ENCODE measurements around the gene NCR3LG1. TPM values are rescaled to one million over a fixed set of nuclear protein-coding genes. Genes with fewer than 3 reads are reported as not detected.

Gene NCR3LG1
- total RNA-seq, 1 experiment from 2014 or later: 1.4 TPM

GRCh38 chr11:17347676-17348075 is 3.9 kb upstream of the NCR3LG1 start:
- Histone ChIP-seq H2BK20ac (ENCODE audit: low read depth, low read length, poor library complexity, severe bottlenecking) (no peak overlapping the region), H3K27ac (ENCODE audit: insufficient read length, low read depth, low read length) (no peak overlapping the region), H3K23me2 (ENCODE audit: insufficient read length, low read depth, low read length, poor library complexity, severe bottlenecking) (peaks cover 12% of the 10 kb centered on the region), H2AFZ (ENCODE audit: low read length) (no peak overlapping the region), H3K4me2 (ENCODE audit: insufficient read depth, insufficient read length, low read length) (no peak overlapping the region), H4K8ac (replicated peaks; ENCODE audit: insufficient read length, low read depth, low read length) (no peak overlapping the region), H3K27me3 (ENCODE audit: insufficient read depth, low read length) (peaks cover 15% of the 10 kb centered on the region), H3K9ac (ENCODE audit: extremely low read depth, insufficient read length, low read length) (no peak overlapping the region), H3T11ph (ENCODE audit: low read length) (no peak overlapping the region), H3K4me1 (ENCODE audit: insufficient read depth, low read length) (no peaks in the 10 kb centered on the region), H3K4ac (ENCODE audit: low read depth, low read length) (no peak overlapping the region), H3K79me1 (ENCODE audit: insufficient read depth, low read depth, low read length, poor library complexity, severe bottlenecking) (no peaks in the 10 kb centered on the region), H4K91ac (ENCODE audit: insufficient read length, low read depth, low read length) (no peak overlapping the region), H3K23ac (ENCODE audit: insufficient read length, low read depth, low read length) (no peak overlapping the region), H3K9me3 (ENCODE audit: control insufficient read depth, low read depth, low read length) (no peaks in the 10 kb centered on the region), H3K56ac (ENCODE audit: insufficient read length, low read depth, low read length) (no peak overlapping the region), H3K79me2 (ENCODE audit: insufficient read depth, low read length) (no peaks in the 10 kb centered on the region), H2BK12ac (ENCODE audit: insufficient read length, low read depth, low read length) (no peak overlapping the region), H3K18ac (ENCODE audit: insufficient read length, low read depth, low read length) (no peak overlapping the region), H2BK15ac (ENCODE audit: low read depth, low read length) (no peak overlapping the region), H4K5ac (ENCODE audit: insufficient read length, low read depth, low read length) (no peak overlapping the region), H4K20me1 (ENCODE audit: control insufficient read depth, insufficient read depth, insufficient read length) (no peaks in the 10 kb centered on the region), H3K14ac (ENCODE audit: insufficient read depth, low read length) (no peak overlapping the region), H2BK120ac (ENCODE audit: low read depth, low read length, poor library complexity, severe bottlenecking) (no peak overlapping the region), H2AK5ac (ENCODE audit: insufficient read length, low read length) (no peak overlapping the region), H2BK5ac (ENCODE audit: insufficient read length, low read length) (no peak overlapping the region)
- peaks cover 53% of the 10 kb centered on the region for H3K27me3 Mint-ChIP-seq (ENCODE audit: low read depth)
- no CpG with 5 or more reads among the region's 1 CpG for WGBS (ENCODE audit: extremely low coverage, insufficient read length, low lambda C conversion rate)
- H3K27ac Mint-ChIP-seq: no peak overlapping the region
- H3K4me3 Mint-ChIP-seq: no peak overlapping the region
- no peak for DNase-seq
- H3K9me3 Mint-ChIP-seq: peaks cover 3% of the 10 kb centered on the region in 2 experiments; a peak in 3 of 5 replicates
- H3K4me1 Mint-ChIP-seq: peaks cover 13 to 20% of the 10 kb centered on the region in 2 experiments
- TF ChIP-seq, protein P1, sequence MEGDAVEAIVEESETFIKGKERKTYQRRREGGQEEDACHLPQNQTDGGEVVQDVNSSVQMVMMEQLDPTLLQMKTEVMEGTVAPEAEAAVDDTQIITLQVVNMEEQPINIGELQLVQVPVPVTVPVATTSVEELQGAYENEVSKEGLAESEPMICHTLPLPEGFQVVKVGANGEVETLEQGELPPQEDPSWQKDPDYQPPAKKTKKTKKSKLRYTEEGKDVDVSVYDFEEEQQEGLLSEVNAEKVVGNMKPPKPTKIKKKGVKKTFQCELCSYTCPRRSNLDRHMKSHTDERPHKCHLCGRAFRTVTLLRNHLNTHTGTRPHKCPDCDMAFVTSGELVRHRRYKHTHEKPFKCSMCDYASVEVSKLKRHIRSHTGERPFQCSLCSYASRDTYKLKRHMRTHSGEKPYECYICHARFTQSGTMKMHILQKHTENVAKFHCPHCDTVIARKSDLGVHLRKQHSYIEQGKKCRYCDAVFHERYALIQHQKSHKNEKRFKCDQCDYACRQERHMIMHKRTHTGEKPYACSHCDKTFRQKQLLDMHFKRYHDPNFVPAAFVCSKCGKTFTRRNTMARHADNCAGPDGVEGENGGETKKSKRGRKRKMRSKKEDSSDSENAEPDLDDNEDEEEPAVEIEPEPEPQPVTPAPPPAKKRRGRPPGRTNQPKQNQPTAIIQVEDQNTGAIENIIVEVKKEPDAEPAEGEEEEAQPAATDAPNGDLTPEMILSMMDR (conservative IDR thresholded peaks at IDR 0.05): no peak
- no peaks in the 10 kb centered on the region for H3K36me3 Mint-ChIP-seq (ENCODE audit: insufficient read depth in 1 of 3, low read depth in 3 of 3)
